K562 (cell line): ENCODE measurements around the gene PHACTR2.

Experiments used
- ARID2 ChIP-seq: fragments of 450-650 bp; IDR thresholded peaks from 2 replicates; pipeline ENCODE4 v1.6.1; 2017; ENCODE audit warnings: antibody characterized with exemption, mild to moderate bottlenecking
- CBX1 ChIP-seq: sonication (generic); IDR thresholded peaks from 2 replicates; pipeline ENCODE4 v1.6.1; 2016; ENCODE audit warnings: antibody characterized with exemption, low read depth, mild to moderate bottlenecking
- HIVEP1 ChIP-seq: fragments of 250-450 bp; sonication (Bioruptor Pico); IDR thresholded peaks from 2 replicates; pipeline ENCODE4 v1.4.0; 2020; ENCODE audit warnings: mild to moderate bottlenecking
- MYC ChIP-seq, 2 experiments: fragments of 250-450 bp in 1 of 2; sonication (Bioruptor Pico) in 1 of 2; IDR thresholded peaks; 2 replicates each; pipeline versions ENCODE4 v1.5.1 to v1.6.1; 2012 to 2021; ENCODE audit warnings: low read depth in 2 of 2, borderline replicate concordance in 1 of 2, improper control_type of control experiment in 1 of 2, low read length in 1 of 2, mild to moderate bottlenecking in 1 of 2, moderate library complexity in 1 of 2
- PHF20 ChIP-seq: fragments of 450-650 bp; IDR thresholded peaks from 2 replicates; pipeline ENCODE4 v1.6.1; 2018; ENCODE audit not compliant: partially characterized antibody
- POLR3A ChIP-seq: IDR thresholded peaks from 2 replicates; pipeline ENCODE4 v1.6.1; 2011; ENCODE audit warnings: borderline replicate concordance, mild to moderate bottlenecking, moderate library complexity; ENCODE audit not compliant: insufficient read length, insufficient read depth; ENCODE audit errors: extremely low read depth
- SMARCA4 ChIP-seq: fragments of 450-650 bp; IDR thresholded peaks from 2 replicates; pipeline ENCODE4 v1.6.1; 2016
- TOE1 ChIP-seq, 2 experiments: fragments of 450-650 bp in 1 of 2; sonication (generic) in 1 of 2; formaldehyde crosslinking in 1 of 2; IDR thresholded peaks; 2 replicates each; pipeline versions ENCODE4 v1.7.1 to v1.8.0; 2016 to 2022; ENCODE audit warnings: borderline replicate concordance in 2 of 2, mild to moderate bottlenecking in 2 of 2, antibody characterized with exemption in 1 of 2, inconsistent platforms in 1 of 2, low read depth in 1 of 2, missing genetic modification reagents in 1 of 2, moderate library complexity in 1 of 2
- ZNF830 ChIP-seq: fragments of 250-450 bp; sonication (Bioruptor Pico); IDR thresholded peaks from 2 replicates; pipeline ENCODE4 v1.5.0; 2021; ENCODE audit warnings: mild to moderate bottlenecking
- TF ChIP-seq, protein P1 (sequence below): fragments of 200-800 bp; sonication (Bioruptor generic); IDR thresholded peaks from 2 replicates; pipeline ENCODE4 v1.6.1; 2017; ENCODE audit warnings: missing genetic modification characterization, missing compliant biosample characterization
- TF ChIP-seq, protein P2 (sequence below): fragments of 150-350 bp; conservative IDR thresholded peaks from 2 replicates; pipeline ENCODE4 v1.6.1; 2014; ENCODE audit warnings: low read length
- TF ChIP-seq, protein P3 (sequence below), 2 experiments: fragments of 450-650 bp; formaldehyde crosslinking in 1 of 2; IDR thresholded peaks; 2 replicates each; pipeline versions ENCODE4 v1.4.0 to v1.6.1; 2014 to 2020; ENCODE audit warnings: mild to moderate bottlenecking in 2 of 2, borderline replicate concordance in 1 of 2, low read depth in 1 of 2
- TF ChIP-seq, protein P4 (sequence below), 3 experiments: IDR thresholded peaks in 2 of 3; conservative IDR thresholded peaks in 1 of 3; 2 replicates each; pipeline ENCODE4 v1.5.1; 2011 to 2012; ENCODE audit warnings: low read length in 3 of 3, mild to moderate bottlenecking in 3 of 3, control low read depth in 2 of 3, improper control_type of control experiment in 1 of 3, inconsistent platforms in 1 of 3, low read depth in 1 of 3, mixed read lengths in 1 of 3, moderate library complexity in 1 of 3; ENCODE audit not compliant: insufficient read depth in 2 of 3
- TF ChIP-seq, protein P5 (sequence below), 2 experiments: IDR thresholded peaks; 2 replicates each; pipeline ENCODE4 v1.6.1; 2011; ENCODE audit warnings: borderline replicate concordance in 1 of 2, control low read depth in 1 of 2, low read depth in 1 of 2, low read length in 1 of 2, mild to moderate bottlenecking in 1 of 2, mixed read lengths in 1 of 2, moderate library complexity in 1 of 2; ENCODE audit not compliant: insufficient read depth in 1 of 2, insufficient read length in 1 of 2, poor library complexity in 1 of 2, severe bottlenecking in 1 of 2; ENCODE audit errors: extremely low read depth in 1 of 2

DNA sequence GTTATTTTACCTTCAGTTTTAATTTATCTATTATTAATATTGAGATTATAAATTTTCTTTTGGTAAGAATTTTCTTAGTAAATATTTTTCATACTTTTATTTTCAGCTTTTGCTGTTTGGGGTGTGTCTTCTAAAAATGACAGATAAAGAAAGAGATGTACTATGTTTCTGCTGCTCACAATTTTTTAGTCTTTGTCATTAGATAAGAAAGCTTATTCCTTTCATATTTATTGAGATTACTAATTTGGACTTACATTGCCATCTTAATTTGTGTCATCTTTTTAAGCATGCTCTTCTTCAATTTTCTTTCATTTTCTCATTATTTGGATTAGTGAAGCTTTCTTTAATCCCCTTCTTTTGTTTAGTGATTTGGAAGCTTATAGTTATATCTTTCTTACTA lies 13.6 kb upstream of the PHACTR2 start:
- TF ChIP-seq POLR3A = no peak
- TF ChIP-seq, protein P1, sequence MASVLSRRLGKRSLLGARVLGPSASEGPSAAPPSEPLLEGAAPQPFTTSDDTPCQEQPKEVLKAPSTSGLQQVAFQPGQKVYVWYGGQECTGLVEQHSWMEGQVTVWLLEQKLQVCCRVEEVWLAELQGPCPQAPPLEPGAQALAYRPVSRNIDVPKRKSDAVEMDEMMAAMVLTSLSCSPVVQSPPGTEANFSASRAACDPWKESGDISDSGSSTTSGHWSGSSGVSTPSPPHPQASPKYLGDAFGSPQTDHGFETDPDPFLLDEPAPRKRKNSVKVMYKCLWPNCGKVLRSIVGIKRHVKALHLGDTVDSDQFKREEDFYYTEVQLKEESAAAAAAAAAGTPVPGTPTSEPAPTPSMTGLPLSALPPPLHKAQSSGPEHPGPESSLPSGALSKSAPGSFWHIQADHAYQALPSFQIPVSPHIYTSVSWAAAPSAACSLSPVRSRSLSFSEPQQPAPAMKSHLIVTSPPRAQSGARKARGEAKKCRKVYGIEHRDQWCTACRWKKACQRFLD = no peak
- TF ChIP-seq, protein P2, sequence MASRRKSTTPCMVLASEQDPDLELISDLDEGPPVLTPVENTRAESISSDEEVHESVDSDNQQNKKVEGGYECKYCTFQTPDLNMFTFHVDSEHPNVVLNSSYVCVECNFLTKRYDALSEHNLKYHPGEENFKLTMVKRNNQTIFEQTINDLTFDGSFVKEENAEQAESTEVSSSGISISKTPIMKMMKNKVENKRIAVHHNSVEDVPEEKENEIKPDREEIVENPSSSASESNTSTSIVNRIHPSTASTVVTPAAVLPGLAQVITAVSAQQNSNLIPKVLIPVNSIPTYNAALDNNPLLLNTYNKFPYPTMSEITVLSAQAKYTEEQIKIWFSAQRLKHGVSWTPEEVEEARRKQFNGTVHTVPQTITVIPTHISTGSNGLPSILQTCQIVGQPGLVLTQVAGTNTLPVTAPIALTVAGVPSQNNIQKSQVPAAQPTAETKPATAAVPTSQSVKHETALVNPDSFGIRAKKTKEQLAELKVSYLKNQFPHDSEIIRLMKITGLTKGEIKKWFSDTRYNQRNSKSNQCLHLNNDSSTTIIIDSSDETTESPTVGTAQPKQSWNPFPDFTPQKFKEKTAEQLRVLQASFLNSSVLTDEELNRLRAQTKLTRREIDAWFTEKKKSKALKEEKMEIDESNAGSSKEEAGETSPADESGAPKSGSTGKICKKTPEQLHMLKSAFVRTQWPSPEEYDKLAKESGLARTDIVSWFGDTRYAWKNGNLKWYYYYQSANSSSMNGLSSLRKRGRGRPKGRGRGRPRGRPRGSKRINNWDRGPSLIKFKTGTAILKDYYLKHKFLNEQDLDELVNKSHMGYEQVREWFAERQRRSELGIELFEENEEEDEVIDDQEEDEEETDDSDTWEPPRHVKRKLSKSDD = no peak
- no peak for TF ChIP-seq PHF20
- TF ChIP-seq, protein P3, sequence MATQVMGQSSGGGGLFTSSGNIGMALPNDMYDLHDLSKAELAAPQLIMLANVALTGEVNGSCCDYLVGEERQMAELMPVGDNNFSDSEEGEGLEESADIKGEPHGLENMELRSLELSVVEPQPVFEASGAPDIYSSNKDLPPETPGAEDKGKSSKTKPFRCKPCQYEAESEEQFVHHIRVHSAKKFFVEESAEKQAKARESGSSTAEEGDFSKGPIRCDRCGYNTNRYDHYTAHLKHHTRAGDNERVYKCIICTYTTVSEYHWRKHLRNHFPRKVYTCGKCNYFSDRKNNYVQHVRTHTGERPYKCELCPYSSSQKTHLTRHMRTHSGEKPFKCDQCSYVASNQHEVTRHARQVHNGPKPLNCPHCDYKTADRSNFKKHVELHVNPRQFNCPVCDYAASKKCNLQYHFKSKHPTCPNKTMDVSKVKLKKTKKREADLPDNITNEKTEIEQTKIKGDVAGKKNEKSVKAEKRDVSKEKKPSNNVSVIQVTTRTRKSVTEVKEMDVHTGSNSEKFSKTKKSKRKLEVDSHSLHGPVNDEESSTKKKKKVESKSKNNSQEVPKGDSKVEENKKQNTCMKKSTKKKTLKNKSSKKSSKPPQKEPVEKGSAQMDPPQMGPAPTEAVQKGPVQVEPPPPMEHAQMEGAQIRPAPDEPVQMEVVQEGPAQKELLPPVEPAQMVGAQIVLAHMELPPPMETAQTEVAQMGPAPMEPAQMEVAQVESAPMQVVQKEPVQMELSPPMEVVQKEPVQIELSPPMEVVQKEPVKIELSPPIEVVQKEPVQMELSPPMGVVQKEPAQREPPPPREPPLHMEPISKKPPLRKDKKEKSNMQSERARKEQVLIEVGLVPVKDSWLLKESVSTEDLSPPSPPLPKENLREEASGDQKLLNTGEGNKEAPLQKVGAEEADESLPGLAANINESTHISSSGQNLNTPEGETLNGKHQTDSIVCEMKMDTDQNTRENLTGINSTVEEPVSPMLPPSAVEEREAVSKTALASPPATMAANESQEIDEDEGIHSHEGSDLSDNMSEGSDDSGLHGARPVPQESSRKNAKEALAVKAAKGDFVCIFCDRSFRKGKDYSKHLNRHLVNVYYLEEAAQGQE (IDR thresholded peaks at IDR 0.05; ENCODE audit: borderline replicate concordance) = no peak
- TF ChIP-seq, protein P3 (CRISPR knock-in tag; IDR thresholded peaks at IDR 0.05; ENCODE audit: low read depth) = no peak
- no peak for TF ChIP-seq HIVEP1
- TF ChIP-seq, protein P4, sequence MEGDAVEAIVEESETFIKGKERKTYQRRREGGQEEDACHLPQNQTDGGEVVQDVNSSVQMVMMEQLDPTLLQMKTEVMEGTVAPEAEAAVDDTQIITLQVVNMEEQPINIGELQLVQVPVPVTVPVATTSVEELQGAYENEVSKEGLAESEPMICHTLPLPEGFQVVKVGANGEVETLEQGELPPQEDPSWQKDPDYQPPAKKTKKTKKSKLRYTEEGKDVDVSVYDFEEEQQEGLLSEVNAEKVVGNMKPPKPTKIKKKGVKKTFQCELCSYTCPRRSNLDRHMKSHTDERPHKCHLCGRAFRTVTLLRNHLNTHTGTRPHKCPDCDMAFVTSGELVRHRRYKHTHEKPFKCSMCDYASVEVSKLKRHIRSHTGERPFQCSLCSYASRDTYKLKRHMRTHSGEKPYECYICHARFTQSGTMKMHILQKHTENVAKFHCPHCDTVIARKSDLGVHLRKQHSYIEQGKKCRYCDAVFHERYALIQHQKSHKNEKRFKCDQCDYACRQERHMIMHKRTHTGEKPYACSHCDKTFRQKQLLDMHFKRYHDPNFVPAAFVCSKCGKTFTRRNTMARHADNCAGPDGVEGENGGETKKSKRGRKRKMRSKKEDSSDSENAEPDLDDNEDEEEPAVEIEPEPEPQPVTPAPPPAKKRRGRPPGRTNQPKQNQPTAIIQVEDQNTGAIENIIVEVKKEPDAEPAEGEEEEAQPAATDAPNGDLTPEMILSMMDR (IDR thresholded peaks at IDR 0.05 in 2 of 3, conservative IDR thresholded peaks at IDR 0.05 in 1 of 3; ENCODE audit: insufficient read depth in 2 of 3, low read depth in 1 of 3, low read length in 3 of 3) = no peak
- TF ChIP-seq, protein P5, sequence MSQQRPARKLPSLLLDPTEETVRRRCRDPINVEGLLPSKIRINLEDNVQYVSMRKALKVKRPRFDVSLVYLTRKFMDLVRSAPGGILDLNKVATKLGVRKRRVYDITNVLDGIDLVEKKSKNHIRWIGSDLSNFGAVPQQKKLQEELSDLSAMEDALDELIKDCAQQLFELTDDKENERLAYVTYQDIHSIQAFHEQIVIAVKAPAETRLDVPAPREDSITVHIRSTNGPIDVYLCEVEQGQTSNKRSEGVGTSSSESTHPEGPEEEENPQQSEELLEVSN (IDR thresholded peaks at IDR 0.05; ENCODE audit: borderline replicate concordance in 1 of 2, extremely low read depth in 1 of 2, insufficient read depth in 1 of 2, insufficient read length in 1 of 2, low read depth in 1 of 2, low read length in 1 of 2, poor library complexity in 1 of 2, severe bottlenecking in 1 of 2) = no peak
- TF ChIP-seq ZNF830 = no peak
- no peak for TF ChIP-seq TOE1 (IDR thresholded peaks at IDR 0.05; ENCODE audit: borderline replicate concordance)
- no peak for TF ChIP-seq TOE1 (CRISPR knock-in tag; IDR thresholded peaks at IDR 0.05; ENCODE audit: borderline replicate concordance, low read depth)
- TF ChIP-seq SMARCA4 = no peak
- TF ChIP-seq ARID2 = no peak
- no peak for TF ChIP-seq MYC (IDR thresholded peaks at IDR 0.05; ENCODE audit: low read depth, low read length)
- TF ChIP-seq MYC (CRISPR knock-in tag; IDR thresholded peaks at IDR 0.05; ENCODE audit: borderline replicate concordance, low read depth) = no peak
- TF ChIP-seq CBX1 = no peak
